ENCODE data around the gene CRACR2B.

DNA sequence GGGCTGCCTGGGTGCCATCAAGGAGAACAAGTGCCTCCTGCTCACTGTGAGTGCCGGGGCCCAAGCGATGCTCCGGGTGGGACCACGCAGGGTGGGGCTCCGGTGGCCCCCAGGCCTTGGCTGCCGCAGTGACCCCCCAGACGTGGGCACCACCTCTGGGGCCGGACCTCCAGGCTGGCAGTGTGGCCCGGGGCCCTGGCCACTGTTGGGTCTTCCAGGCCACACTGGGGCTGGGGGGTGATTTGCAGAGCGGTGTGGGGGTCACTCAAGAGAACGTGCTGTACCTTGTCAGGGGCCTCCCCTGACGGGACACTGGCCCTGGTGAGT is 34.9 kb downstream of the CRACR2B start:
- no peak for TF ChIP-seq EZH2 (IDR thresholded peaks at IDR 0.05; ENCODE audit: borderline replicate concordance, control insufficient read depth, low read depth, low read length)
- no peak for TF ChIP-seq EGR1 (IDR thresholded peaks at IDR 0.05; ENCODE audit: borderline replicate concordance in 1 of 2, low read depth in 2 of 2, low read length in 2 of 2)
- TF ChIP-seq ETV6 (conservative IDR thresholded peaks at IDR 0.05 in 1 of 2, IDR thresholded peaks at IDR 0.05 in 1 of 2; ENCODE audit: borderline replicate concordance in 1 of 2, low read depth in 1 of 2), result no peak
- no peak for TF ChIP-seq CHD1 (IDR thresholded peaks at IDR 0.05; ENCODE audit: low read depth, low read length)
- no peak for TF ChIP-seq MYB (IDR thresholded peaks at IDR 0.05; ENCODE audit: borderline replicate concordance, low read depth, low read length)
- TF ChIP-seq NFYB (IDR thresholded peaks at IDR 0.05; ENCODE audit: insufficient read depth, low read depth, low read length), result no peak
- no peak for TF ChIP-seq ZZZ3 (IDR thresholded peaks at IDR 0.05; ENCODE audit: control insufficient read depth, insufficient read length, low read depth)
- no peak for TF ChIP-seq RFX5 (IDR thresholded peaks at IDR 0.05; ENCODE audit: low read depth, low read length)
- TF ChIP-seq RELA (IDR thresholded peaks at IDR 0.05; ENCODE audit: borderline replicate concordance, partially characterized antibody), result no peak
